ENCODE measurements around the gene RAPGEF6.

RAPGEF6 gene

GRCh38 chr5:131550606-131551005, 84.4 kb downstream of the RAPGEF6 start:
- in situ Hi-C loops (cut with MboI; ENCODE audit: low sequenced_read_pairs): no loop called here

DNA sequence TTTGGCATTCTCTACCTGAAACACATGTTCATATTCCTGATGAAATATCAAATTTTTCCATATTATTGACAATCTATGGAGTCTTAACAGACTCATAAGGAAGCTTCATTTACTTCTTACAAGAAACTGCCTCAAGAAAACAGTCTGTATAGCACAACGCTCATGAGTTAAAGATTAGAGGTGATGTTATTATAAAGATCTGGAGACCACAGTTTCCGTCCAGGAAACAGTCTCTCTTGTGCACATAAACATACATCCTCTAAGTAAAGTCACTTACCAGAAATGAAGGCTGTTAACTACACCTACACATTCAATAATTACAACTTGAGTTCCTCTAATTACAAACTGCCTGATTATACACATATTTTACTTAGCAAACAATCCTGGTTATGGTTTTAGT, 86.9 kb downstream of the RAPGEF6 start:
- in situ Hi-C loops (cut with MboI; ENCODE audit: low sequenced_read_pairs): no loop called here

DNA sequence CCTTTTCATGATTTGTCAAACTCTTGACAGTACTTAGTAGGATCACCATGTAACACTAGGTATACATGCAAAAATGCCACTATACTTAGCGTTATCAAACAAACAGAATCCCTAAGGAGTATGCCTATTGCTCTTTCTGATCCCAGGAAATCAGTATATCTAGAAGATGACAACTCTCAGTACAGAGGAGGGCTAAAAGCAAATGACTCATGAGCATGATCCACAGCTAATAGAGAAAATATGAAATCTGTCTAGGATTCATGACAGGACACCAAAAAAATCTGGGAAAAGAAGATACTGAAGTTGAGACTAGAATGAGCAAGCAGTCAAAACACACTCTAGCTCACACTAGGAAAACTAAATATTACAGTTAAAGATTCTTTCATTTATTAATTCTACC, 89.2 kb downstream of the RAPGEF6 start:
- in situ Hi-C loops (cut with MboI; ENCODE audit: low sequenced_read_pairs): no loop called here

GRCh38 chr5:131542723-131543122, 92.3 kb downstream of the RAPGEF6 start:
- in situ Hi-C loops (cut with MboI; ENCODE audit: low sequenced_read_pairs): no loop called here

DNA sequence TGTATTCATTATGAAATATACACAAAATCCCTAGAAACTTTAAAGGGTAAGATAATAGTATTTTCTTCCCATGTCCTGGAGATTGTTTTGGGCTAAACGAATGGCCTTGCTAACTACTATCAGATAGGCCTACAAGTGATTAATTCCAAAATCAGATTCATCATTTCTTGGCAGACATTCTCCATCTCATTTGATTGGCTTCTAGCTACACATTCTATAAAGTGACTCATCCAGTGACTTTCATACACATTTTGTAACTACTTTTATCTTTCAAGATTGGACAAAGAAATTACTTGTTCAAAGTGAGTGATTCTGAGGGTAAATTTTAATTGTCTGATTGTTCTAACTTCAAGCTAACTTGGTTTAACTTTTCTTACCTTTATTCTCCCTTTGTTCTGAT, 93.3 kb downstream of the RAPGEF6 start:
- in situ Hi-C loops (cut with MboI; ENCODE audit: low sequenced_read_pairs): no loop called here

- in situ Hi-C loops (cut with MboI; ENCODE audit: low sequenced_read_pairs): no loop called here
Measured at GRCh38 chr5:131541071-131541470, 94.0 kb downstream of the RAPGEF6 start.

DNA sequence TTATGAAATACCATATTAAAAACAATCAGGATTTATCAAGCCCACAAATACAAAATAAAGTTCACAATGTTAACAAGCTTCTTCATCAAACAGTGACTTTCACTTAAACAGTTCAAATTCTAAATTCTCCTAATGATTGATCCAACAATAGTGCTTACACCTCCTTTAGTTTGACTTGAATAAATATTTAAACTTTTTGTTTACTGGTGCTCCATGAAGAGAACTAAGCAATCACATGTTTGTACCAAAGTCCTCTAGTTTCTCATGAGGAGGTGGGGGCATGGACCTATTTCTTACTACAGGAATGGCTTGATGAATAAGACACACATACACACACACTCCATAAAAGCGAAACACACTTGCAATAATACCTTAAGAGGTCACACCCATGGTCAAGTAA, 95.8 kb downstream of the RAPGEF6 start:
- in situ Hi-C loops (cut with MboI; ENCODE audit: low sequenced_read_pairs): no loop called here

DNA sequence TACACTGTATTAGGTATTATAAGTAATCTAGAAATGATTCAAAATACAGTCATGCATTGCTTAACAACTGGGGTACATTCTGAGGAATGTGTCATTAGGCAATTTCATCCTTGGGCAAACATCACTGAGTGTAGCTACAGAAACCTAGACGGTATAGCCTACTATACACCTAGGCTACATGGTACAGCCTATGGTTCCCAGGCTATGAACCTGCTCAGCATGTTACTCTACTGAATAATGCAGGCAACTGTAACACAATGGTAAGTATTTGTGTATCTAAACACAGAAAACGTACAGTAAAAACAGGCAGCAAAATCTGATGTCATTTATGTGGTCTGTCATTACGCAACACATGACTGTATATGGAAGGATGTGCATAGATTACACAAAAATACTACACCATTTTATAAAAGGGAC, 96.8 kb downstream of the RAPGEF6 start:
- in situ Hi-C loops (cut with MboI; ENCODE audit: low sequenced_read_pairs): no loop called here

- in situ Hi-C loops (cut with MboI; ENCODE audit: low sequenced_read_pairs): no loop called here
Measured at GRCh38 chr5:131536850-131537448, 98.1 kb downstream of the RAPGEF6 start.

GRCh38 chr5:131536211-131536826, 98.7 kb downstream of the RAPGEF6 start:
- in situ Hi-C loops (cut with MboI; ENCODE audit: low sequenced_read_pairs): no loop called here

DNA sequence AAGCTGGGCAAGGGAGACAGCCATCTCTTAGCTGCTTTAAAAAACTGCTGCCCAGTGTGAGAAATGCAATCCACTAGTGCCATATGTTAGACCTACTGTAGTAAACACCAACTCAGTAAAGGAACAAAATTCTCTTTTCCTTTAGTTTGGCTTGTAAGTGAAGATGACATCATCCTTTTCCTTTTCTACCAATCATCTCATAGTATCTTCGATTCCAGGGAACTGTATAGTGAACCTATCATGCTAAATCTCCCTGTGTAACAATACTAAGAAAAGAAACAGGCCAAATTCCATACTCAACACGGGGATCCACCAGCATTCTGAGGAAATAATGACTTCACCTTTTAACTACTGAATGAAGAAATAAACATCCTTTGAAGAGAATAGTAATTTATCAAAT, 100.1 kb downstream of the RAPGEF6 start:
- in situ Hi-C loops (cut with MboI; ENCODE audit: low sequenced_read_pairs): no loop called here

DNA sequence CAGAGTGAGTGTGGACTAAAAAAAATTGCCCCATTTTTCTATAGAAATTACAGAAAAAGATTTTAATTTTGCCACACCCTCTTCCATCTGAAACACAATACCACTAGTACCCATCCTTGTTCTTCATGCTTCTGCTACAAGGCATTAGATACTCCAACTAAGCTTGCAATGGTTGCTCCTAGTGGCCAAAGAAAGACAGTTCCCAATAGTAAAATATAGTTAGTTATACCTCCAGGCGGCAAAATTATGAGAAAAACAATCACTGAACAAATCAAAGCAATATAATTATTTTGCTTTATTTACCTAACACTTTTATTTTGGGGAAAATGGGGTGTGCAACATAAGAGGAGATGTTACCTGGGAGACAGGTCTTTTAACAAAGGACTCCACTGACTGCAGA, 101.2 kb downstream of the RAPGEF6 start:
- in situ Hi-C loops (cut with MboI; ENCODE audit: low sequenced_read_pairs): no loop called here

- in situ Hi-C loops (cut with MboI; ENCODE audit: low sequenced_read_pairs): no loop called here
Measured at GRCh38 chr5:131532031-131532640, 102.9 kb downstream of the RAPGEF6 start.

GRCh38 chr5:131530706-131531331, 104.2 kb downstream of the RAPGEF6 start:
- in situ Hi-C loops (cut with MboI; ENCODE audit: low sequenced_read_pairs): no loop called here

DNA sequence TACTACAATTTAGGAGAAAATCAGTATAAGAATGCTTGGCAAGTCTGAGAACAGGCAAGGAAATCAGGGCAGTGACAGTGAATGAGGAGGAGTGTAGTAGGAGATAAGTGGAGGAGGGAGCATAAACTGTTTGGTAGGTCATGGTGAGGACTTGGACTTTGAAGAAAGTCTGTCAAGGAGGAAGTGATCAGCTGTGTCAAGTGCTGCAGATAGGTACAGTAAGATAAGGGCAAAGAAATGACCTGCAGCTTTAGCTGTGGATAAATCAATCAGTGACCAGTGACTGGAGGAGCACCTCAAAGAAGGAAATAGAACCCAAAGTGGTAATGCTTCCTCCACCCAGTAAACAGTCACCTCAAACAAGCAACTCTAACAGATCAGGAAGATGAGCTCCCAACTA, 106.3 kb downstream of the RAPGEF6 start:
- in situ Hi-C loops (cut with MboI; ENCODE audit: low sequenced_read_pairs): no loop called here

DNA sequence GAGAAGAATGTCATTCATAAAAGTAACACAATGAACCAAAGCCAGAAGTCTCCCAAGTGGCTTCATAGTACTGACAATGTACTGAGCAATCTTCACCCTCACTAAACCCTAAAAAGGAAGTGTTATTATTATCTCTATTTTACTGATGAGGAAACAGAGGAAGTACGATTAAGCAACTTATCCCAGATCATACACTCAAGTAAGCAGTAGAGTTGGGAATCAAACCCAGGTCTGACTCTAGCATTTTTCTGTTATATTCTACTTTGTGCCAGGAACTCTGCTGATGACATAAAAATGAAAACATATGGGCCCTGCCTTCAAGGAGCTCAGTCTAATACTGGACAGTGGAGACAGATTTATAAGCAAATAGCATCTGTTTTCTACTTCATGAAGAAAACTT, 109.2 kb downstream of the RAPGEF6 start:
- in situ Hi-C loops (cut with MboI; ENCODE audit: low sequenced_read_pairs): no loop called here

DNA sequence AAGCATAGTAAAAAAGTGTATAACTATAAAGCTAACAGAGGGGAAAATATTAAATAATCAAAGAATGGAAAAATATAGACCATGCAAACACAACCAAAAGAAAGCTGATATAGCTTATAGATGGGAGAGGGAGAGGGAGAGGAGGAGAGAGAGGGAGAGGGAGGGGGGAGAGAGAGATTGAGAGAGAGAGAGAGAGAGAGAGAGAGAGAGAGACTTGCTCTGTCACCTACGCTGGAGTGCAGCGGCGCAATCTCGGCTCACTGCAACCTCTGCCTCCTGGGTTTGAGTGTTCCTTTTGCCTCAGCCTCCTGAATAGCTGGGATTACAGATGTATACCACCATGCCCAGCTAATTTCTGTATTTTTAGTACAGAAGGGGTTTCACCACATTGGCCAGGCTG, 110.6 kb downstream of the RAPGEF6 start:
- in situ Hi-C loops (cut with MboI; ENCODE audit: low sequenced_read_pairs): no loop called here

GRCh38 chr5:131523500-131524185, 111.4 kb downstream of the RAPGEF6 start:
- in situ Hi-C loops (cut with MboI; ENCODE audit: low sequenced_read_pairs): no loop called here

DNA sequence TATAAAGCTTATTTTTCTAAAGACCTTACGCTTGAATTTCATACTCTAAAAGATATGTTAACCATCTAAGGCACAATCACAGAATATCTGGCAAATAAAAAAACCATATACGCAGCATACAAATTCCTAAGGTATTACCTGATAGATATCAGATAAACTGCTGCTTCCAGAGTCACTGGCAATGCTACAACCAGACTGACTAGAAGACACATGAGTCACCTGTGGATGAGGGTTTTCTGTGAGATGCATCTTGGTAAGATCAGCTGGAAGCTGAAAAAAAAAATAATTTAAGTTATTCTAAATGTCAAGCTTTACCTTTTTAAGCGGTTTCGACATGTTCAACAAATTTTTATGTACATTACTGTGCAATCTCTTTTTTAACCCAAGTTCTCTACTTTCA, 113.8 kb downstream of the RAPGEF6 start:
- in situ Hi-C loops (cut with MboI; ENCODE audit: low sequenced_read_pairs): no loop called here

DNA sequence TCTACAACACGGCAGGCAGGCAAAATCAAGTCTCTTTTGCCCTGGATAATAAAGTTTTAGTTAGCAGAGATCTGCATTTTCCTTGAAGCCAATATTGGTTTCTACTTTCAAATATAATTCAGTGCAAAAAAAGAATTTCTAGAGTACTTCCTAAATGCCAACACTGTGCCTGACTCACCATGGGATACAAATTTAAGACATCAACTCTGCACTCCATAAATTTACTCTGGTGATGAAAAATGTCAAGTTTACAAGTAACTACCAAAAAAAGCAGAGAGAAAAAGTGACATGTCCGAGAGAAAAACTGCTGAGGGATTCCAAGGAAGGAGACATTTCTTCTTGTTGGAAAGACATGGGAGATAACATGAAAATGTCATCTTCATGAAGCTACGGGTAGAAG, 119.7 kb downstream of the RAPGEF6 start:
- in situ Hi-C loops (cut with MboI; ENCODE audit: low sequenced_read_pairs): no loop called here
